Adrenal gland (tissue), 5 donors: ENCODE results near the gene KIAA1671.

ENCODE experiments used
- POLR2A ChIP-seq, 2 donors: fragments of 450-650 bp; IDR thresholded peaks; one replicate each; pipeline ENCODE4 v1.6.1; 2017; ENCODE audit warnings: antibody characterized with exemption in 2 of 2, mild to moderate bottlenecking in 2 of 2, moderate library complexity in 1 of 2
- TF ChIP-seq, protein P1 (sequence below), 6 experiments: fragments of 450-650 bp in 4 of 6; fragments of 200-600 bp in 2 of 6; sonication (generic) in 1 of 6; IDR thresholded peaks; 1 replicate in 5 of 6; 2 replicates in 1 of 6; pipeline versions ENCODE4 v1.5.1 to v1.8.0; 2016 to 2021; ENCODE audit warnings: antibody characterized with exemption in 6 of 6, mild to moderate bottlenecking in 2 of 6, moderate library complexity in 1 of 6
- donor health status: DM: no; HTN: no; CAD: no.

DNA sequence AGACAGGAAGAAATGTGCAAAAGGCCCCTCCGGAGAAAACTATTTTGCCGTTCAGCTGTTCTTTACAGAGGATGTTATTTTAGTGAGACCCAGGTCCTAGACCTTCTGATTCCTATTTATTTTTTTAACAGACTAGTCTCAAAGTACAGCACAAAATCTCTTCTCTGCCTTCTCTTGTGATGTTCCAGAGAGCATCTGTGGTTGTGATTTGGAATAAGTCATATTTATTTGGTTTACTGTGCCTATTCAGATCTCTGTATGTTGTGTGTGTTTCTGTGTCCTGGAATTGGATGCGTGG is 26.1 kb upstream of the KIAA1671 start:
- TF ChIP-seq, protein P1, sequence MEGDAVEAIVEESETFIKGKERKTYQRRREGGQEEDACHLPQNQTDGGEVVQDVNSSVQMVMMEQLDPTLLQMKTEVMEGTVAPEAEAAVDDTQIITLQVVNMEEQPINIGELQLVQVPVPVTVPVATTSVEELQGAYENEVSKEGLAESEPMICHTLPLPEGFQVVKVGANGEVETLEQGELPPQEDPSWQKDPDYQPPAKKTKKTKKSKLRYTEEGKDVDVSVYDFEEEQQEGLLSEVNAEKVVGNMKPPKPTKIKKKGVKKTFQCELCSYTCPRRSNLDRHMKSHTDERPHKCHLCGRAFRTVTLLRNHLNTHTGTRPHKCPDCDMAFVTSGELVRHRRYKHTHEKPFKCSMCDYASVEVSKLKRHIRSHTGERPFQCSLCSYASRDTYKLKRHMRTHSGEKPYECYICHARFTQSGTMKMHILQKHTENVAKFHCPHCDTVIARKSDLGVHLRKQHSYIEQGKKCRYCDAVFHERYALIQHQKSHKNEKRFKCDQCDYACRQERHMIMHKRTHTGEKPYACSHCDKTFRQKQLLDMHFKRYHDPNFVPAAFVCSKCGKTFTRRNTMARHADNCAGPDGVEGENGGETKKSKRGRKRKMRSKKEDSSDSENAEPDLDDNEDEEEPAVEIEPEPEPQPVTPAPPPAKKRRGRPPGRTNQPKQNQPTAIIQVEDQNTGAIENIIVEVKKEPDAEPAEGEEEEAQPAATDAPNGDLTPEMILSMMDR (IDR thresholded peaks at IDR 0.05), result no peak
- no peak for TF ChIP-seq POLR2A (IDR thresholded peaks at IDR 0.05)
